Lower leg skin (tissue), 3 donors: ENCODE measurements around the gene MAP3K7CL.

Experiments used
- POLR2A ChIP-seq, 2 donors: fragments of 450-650 bp; IDR thresholded peaks; one replicate each; pipeline ENCODE4 v1.6.1; 2016 to 2017; ENCODE audit warnings: antibody characterized with exemption in 2 of 2, mild to moderate bottlenecking in 1 of 2, moderate library complexity in 1 of 2
- TF ChIP-seq, protein P1 (sequence below), 3 donors: fragments of 450-650 bp; IDR thresholded peaks; one replicate each; pipeline ENCODE4 v1.5.1; 2016; ENCODE audit warnings: antibody characterized with exemption in 3 of 3, mild to moderate bottlenecking in 3 of 3, moderate library complexity in 2 of 3

GRCh38 chr21:29159842-29160241, 29.4 kb downstream of the MAP3K7CL start:
- TF ChIP-seq, protein P1, sequence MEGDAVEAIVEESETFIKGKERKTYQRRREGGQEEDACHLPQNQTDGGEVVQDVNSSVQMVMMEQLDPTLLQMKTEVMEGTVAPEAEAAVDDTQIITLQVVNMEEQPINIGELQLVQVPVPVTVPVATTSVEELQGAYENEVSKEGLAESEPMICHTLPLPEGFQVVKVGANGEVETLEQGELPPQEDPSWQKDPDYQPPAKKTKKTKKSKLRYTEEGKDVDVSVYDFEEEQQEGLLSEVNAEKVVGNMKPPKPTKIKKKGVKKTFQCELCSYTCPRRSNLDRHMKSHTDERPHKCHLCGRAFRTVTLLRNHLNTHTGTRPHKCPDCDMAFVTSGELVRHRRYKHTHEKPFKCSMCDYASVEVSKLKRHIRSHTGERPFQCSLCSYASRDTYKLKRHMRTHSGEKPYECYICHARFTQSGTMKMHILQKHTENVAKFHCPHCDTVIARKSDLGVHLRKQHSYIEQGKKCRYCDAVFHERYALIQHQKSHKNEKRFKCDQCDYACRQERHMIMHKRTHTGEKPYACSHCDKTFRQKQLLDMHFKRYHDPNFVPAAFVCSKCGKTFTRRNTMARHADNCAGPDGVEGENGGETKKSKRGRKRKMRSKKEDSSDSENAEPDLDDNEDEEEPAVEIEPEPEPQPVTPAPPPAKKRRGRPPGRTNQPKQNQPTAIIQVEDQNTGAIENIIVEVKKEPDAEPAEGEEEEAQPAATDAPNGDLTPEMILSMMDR (IDR thresholded peaks at IDR 0.05), result no peak
- TF ChIP-seq POLR2A (IDR thresholded peaks at IDR 0.05), result no peak
